ENCODE results near the gene GOLGA8T.
"Not testable (repeated sequence)": the region's sequence is repeated elsewhere in the genome, so short reads cannot be mapped to it uniquely, and the experiment has no call there.

GOLGA8T gene

GRCh38 chr15:30191639-30192038 lies 56.8 kb downstream of the GOLGA8T start:
- not testable (repeated sequence) for DNase-seq

GRCh38 chr15:30192119-30192745 lies 57.4 kb downstream of the GOLGA8T start:
- not testable (repeated sequence) for DNase-seq

GRCh38 chr15:30192892-30193291 lies 58.0 kb downstream of the GOLGA8T start:
- not testable (repeated sequence) for DNase-seq

All from bone marrow (tissue), 2 donors.